K562 (cell line): Measurements from ENCODE around the gene SLC25A21. TPM values are rescaled to one million over a fixed set of nuclear protein-coding genes. Genes with fewer than 3 reads are reported as not detected.

Experiments used
- ATAC-seq: fragments of 200-7000 bp; cut with Tn5 transposase; 3 replicates; pipeline ENCODE4 v1.9.1; 2020; ENCODE audit warnings: moderate library complexity
- BruUV-seq: library from RNA; stranded (reverse); fragments of 400-500 nt; replicated peaks from 2 replicates; lab custom pipeline; 2021; lab: Mats Ljungman, UMichigan
- CTCF ChIA-PET: fragments of 300-600 bp; formaldehyde crosslinking; extraction: SDS; loops from one replicate; lab custom pipeline; 2021; ENCODE audit warnings: low intra/inter-chr PET ratio; lab: Yijun Ruan, JAX
- POLR2A ChIA-PET: fragments of 300-600, 350-650 bp; sonication (Branson Sonifier 250); formaldehyde crosslinking; extraction: SDS; loops from one replicate; lab custom pipeline; 2021; ENCODE audit warnings: antibody characterized with exemption, inconsistent platforms; lab: Yijun Ruan, JAX
- DNase-seq, 4 experiments: peaks; one replicate each; pipeline versions ENCODE4 v3.0.0 to v3.0.0-alpha.2; 2011 to 2018; ENCODE audit warnings: low spot score in 3 of 4, mixed read lengths in 3 of 4; ENCODE audit errors: extremely low read depth in 1 of 4
- FAIRE-seq: peaks from 2 replicates; lab custom pipeline; 2011; peaks lifted over from hg19 to GRCh38; lab: Jason Lieb, UNC
- H2AFZ ChIP-seq: 2 replicates; pipeline ENCODE4 v1.6.0; 2011; ENCODE audit warnings: low read depth, low read length, control low read depth, inconsistent platforms
- H3K27ac ChIP-seq: fragments of 200-600 bp; 3 replicates; pipeline ENCODE4 v1.8.0; 2011; ENCODE audit warnings: low read depth, mild to moderate bottlenecking, control low read depth, inconsistent platforms, low read length, moderate library complexity, mixed read lengths; ENCODE audit errors: extremely low read depth
- H3K27me3 ChIP-seq, 2 experiments: fragments of 300-600 bp in 1 of 2; 2 replicates in 1 of 2; 3 replicates in 1 of 2; pipeline versions ENCODE4 v1.6.0 to v1.8.0; 2011; ENCODE audit warnings: inconsistent platforms in 2 of 2, low read length in 2 of 2, mild to moderate bottlenecking in 1 of 2, mixed read lengths in 1 of 2, moderate library complexity in 1 of 2; ENCODE audit not compliant: control insufficient read depth in 2 of 2, insufficient read depth in 2 of 2
- H3K36me3 ChIP-seq: fragments of 300-600 bp; 3 replicates; pipeline ENCODE4 v1.8.0; 2011; ENCODE audit warnings: mild to moderate bottlenecking, low read length, inconsistent platforms; ENCODE audit not compliant: control insufficient read depth, insufficient read depth
- H3K4me1 ChIP-seq, 2 experiments: fragments of 200-600 bp in 1 of 2; replicated peaks in 1 of 2; 2 replicates in 1 of 2; 3 replicates in 1 of 2; pipeline versions ENCODE4 v1.5.1 to v1.8.0; 2011; ENCODE audit warnings: inconsistent platforms in 2 of 2, low read length in 2 of 2, mild to moderate bottlenecking in 1 of 2, mixed read lengths in 1 of 2, moderate library complexity in 1 of 2; ENCODE audit not compliant: control insufficient read depth in 2 of 2, insufficient read depth in 2 of 2
- H3K4me2 ChIP-seq: 2 replicates; pipeline ENCODE4 v1.6.1; 2011; ENCODE audit warnings: low read length, control low read depth, inconsistent platforms, mixed read lengths; ENCODE audit not compliant: insufficient read depth
- H3K4me3 ChIP-seq: fragments of 200-600 bp; sonication (generic), shearing (Covaris generic); 2 replicates; pipeline ENCODE4 v1.5.1; 2016; ENCODE audit warnings: control low read depth, inconsistent platforms
- H3K79me2 ChIP-seq: fragments of 200-600 bp; 3 replicates; pipeline ENCODE4 v1.8.0; 2011; ENCODE audit warnings: low read length, inconsistent platforms; ENCODE audit not compliant: control insufficient read depth, insufficient read depth
- H3K9ac ChIP-seq, 2 experiments: 2 replicates each; pipeline versions ENCODE4 v1.6.0 to v1.6.1; 2011; ENCODE audit warnings: low read depth in 2 of 2, low read length in 2 of 2, control low read depth in 1 of 2, inconsistent platforms in 1 of 2, mild to moderate bottlenecking in 1 of 2, mixed read lengths in 1 of 2; ENCODE audit not compliant: insufficient read depth in 1 of 2
- H3K9me1 ChIP-seq: one replicate; pipeline ENCODE4 v1.6.0; 2011; ENCODE audit warnings: inconsistent platforms, mild to moderate bottlenecking, low read length, moderate library complexity; ENCODE audit not compliant: control insufficient read depth, insufficient read depth
- H3K9me3 ChIP-seq: replicated peaks from 2 replicates; pipeline ENCODE4 v1.5.1; 2011; ENCODE audit warnings: low read depth, low read length, inconsistent platforms; ENCODE audit not compliant: control insufficient read depth, insufficient read depth
- H4K20me1 ChIP-seq: replicated peaks from 2 replicates; pipeline ENCODE4 v1.6.1; 2011; ENCODE audit warnings: low read length, inconsistent platforms, mixed read lengths; ENCODE audit not compliant: control insufficient read depth, insufficient read depth
- CREM ChIP-seq: IDR thresholded peaks from 2 replicates; pipeline ENCODE4 v1.6.1; 2014; ENCODE audit warnings: antibody characterized with exemption, low read depth
- CXXC5 ChIP-seq: fragments of 250-450 bp; sonication (Bioruptor Pico); IDR thresholded peaks from 2 replicates; pipeline ENCODE4 v1.8.0; 2022; ENCODE audit warnings: inconsistent platforms, mild to moderate bottlenecking, moderate library complexity
- KDM1A ChIP-seq, 2 experiments: fragments of 450-650 bp; IDR thresholded peaks; 2 replicates each; pipeline ENCODE4 v1.6.1; 2016; ENCODE audit warnings: mild to moderate bottlenecking in 2 of 2
- KLF10 ChIP-seq: fragments of 250-450 bp; sonication (Bioruptor Pico); IDR thresholded peaks from 2 replicates; pipeline ENCODE4 v1.6.1; 2021; ENCODE audit warnings: matching md5 sums
- KLF13 ChIP-seq: fragments of 450-650 bp; IDR thresholded peaks from 2 replicates; pipeline ENCODE4 v1.6.1; 2016; ENCODE audit warnings: missing genetic modification characterization, low read depth, mild to moderate bottlenecking, missing compliant biosample characterization, moderate library complexity, borderline replicate concordance
- NCOA6 ChIP-seq: fragments of 450-650 bp; IDR thresholded peaks from 2 replicates; pipeline ENCODE4 v1.6.1; 2017; ENCODE audit warnings: mild to moderate bottlenecking
- PHF8 ChIP-seq: fragments of 200-600 bp; sonication (generic); IDR thresholded peaks from 2 replicates; pipeline ENCODE4 v1.6.1; 2012; ENCODE audit warnings: mixed run types, mild to moderate bottlenecking, inconsistent platforms, low read length, moderate library complexity, borderline replicate concordance
- RBM25 ChIP-seq: fragments of 200-400 bp; formaldehyde crosslinking; IDR thresholded peaks from 2 replicates; pipeline ENCODE4 v1.6.1; 2018; ENCODE audit warnings: low read length, low read depth, moderate library complexity; ENCODE audit not compliant: severe bottlenecking
- SMARCE1 ChIP-seq: fragments of 450-650 bp; IDR thresholded peaks from 2 replicates; pipeline ENCODE4 v1.7.1; 2016; ENCODE audit warnings: mild to moderate bottlenecking
- ZC3H8 ChIP-seq: fragments of 450-650 bp; IDR thresholded peaks from 2 replicates; pipeline ENCODE4 v1.6.1; 2017
- ZNF253 ChIP-seq: fragments of 250-450 bp; sonication (Bioruptor Pico); conservative IDR thresholded peaks from 2 replicates; pipeline ENCODE4 v1.6.1; 2021; ENCODE audit warnings: mild to moderate bottlenecking
- ZNF384 ChIP-seq: IDR thresholded peaks from 2 replicates; pipeline ENCODE4 v1.6.1; 2012; ENCODE audit warnings: low read depth, low read length, improper control_type of control experiment
- ZNF717 ChIP-seq: fragments of 250-450 bp; sonication (Bioruptor Pico); IDR thresholded peaks from 2 replicates; pipeline ENCODE4 v1.5.0; 2021
- WGBS: fragments of 100-300 bp; shearing (Covaris generic); methylation state at CpG from one replicate; pipeline ENCODE4 v1.1.6; 2016; ENCODE audit warnings: low coverage, mixed read lengths; ENCODE audit not compliant: insufficient coverage; ENCODE audit errors: missing lambda C conversion rate; 5-methylcytosine and 5-hydroxymethylcytosine counted together
- in situ Hi-C: fragments of 300-500 bp; cut with MboI; formaldehyde crosslinking; loops from 4 replicates; pipeline ENCODE4 v1.15.0; 2018; ENCODE audit warnings: inconsistent platforms, mixed read lengths
- intact Hi-C: fragments of 100-400 bp; cut with micrococcal nuclease; formaldehyde crosslinking; loops from 2 replicates; pipeline ENCODE4 v1.14.2; 2022
- polyA plus RNA-seq, 8 experiments: library from polyadenylated mRNA; depleted of rRNA in 4 of 8; stranded (reverse) in 5 of 8; unstranded in 3 of 8; fragments of >200 nt; fragmentation: Nextera tagmentation in 2 of 8; fragmentation: Illumina TruSeq in 1 of 8; extraction: Ambion mirVana in 2 of 8; extraction: Trizol in 1 of 8; gene quantifications; 2 replicates each; pipeline versions ENCODE4 v1.2.1 to v1.2.3, GENCODE V29; 2011 to 2014; ENCODE audit warnings: inconsistent platforms in 1 of 8, missing spikeins in 1 of 8
- total RNA-seq, 7 experiments: library from RNA; depleted of rRNA in 6 of 7; stranded (reverse); fragments of >200 nt in 6 of 7; fragmentation: Illumina TruSeq in 2 of 7; extraction: Trizol in 2 of 7; gene quantifications; 2 replicates each; pipeline versions ENCODE4 v1.2.1 to v1.2.3, GENCODE V29; 2011 to 2021; ENCODE audit warnings: low replicate concordance in 1 of 7
- TF ChIP-seq, protein P1 (sequence below): fragments of 450-650 bp; IDR thresholded peaks from 2 replicates; pipeline ENCODE4 v1.6.1; 2016; ENCODE audit warnings: low read depth

Gene SLC25A21
- total and polyA plus RNA-seq, 9 of the 15 experiments (the other 6 are each of a cell fraction or from before 2014, with no cell fraction given) = 15.2 to 46.7 (median 28.7) TPM

DNA sequence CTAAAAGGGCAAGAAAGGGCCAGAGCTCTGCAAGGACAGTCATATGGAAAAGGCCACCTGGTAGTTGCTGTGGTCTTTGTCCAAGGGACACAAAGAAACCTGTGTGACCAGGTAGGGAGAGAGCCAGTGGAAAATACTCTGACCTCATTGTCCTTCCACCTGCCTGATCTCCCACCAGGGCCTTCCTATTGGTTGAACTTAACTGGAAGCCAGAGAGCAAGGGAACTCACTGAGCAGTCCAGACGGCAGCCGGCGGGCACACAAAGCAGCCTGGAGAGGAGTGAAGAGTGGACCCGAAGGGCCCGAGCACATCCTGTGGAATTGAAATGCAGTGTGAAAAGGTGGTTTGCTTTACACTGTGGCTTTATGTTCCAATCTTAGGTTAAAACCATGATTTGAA is 120.7 kb downstream of the SLC25A21 start:
- Histone ChIP-seq H2AFZ (no peak overlapping the region), H3K9ac (no peak overlapping the region), H3K9me3 (no peaks in the 10 kb centered on the region), H3K9me1 (no peaks in the 10 kb centered on the region), H3K4me2 (no peak overlapping the region), H3K27ac (no peak overlapping the region), H4K20me1 (0 out of 2 replicates have a peak, but pooled peaks cover 3% of the 10 kb centered on the region), H3K79me2 (no peaks in the 10 kb centered on the region), H3K4me3 (no peak overlapping the region), H3K4me1 (no peaks in the 10 kb centered on the region; a peak in 3 of 5 replicates), H3K27me3 (no peaks in the 10 kb centered on the region), H3K36me3 (no peaks in the 10 kb centered on the region)
- in situ Hi-C loops = no loop called here
- DNase-seq (no peak), ATAC-seq (no peak), FAIRE-seq (no peak)
- TF ChIP-seq ZNF384 (no peak), PHF8 (no peak), NCOA6 (no peak), CREM (no peak), KLF13 (tag) (no peak), ZC3H8 (no peak), KDM1A (IDR thresholded peaks at IDR 0.05) (no peak), CXXC5 (CRISPR knock-in tag) (no peak), KLF10 (CRISPR knock-in tag) (no peak), ZNF717 (CRISPR knock-in tag) (no peak), RBM25 (no peak), ZNF253 (no peak), SMARCE1 (no peak)
- TF ChIP-seq, protein P1, sequence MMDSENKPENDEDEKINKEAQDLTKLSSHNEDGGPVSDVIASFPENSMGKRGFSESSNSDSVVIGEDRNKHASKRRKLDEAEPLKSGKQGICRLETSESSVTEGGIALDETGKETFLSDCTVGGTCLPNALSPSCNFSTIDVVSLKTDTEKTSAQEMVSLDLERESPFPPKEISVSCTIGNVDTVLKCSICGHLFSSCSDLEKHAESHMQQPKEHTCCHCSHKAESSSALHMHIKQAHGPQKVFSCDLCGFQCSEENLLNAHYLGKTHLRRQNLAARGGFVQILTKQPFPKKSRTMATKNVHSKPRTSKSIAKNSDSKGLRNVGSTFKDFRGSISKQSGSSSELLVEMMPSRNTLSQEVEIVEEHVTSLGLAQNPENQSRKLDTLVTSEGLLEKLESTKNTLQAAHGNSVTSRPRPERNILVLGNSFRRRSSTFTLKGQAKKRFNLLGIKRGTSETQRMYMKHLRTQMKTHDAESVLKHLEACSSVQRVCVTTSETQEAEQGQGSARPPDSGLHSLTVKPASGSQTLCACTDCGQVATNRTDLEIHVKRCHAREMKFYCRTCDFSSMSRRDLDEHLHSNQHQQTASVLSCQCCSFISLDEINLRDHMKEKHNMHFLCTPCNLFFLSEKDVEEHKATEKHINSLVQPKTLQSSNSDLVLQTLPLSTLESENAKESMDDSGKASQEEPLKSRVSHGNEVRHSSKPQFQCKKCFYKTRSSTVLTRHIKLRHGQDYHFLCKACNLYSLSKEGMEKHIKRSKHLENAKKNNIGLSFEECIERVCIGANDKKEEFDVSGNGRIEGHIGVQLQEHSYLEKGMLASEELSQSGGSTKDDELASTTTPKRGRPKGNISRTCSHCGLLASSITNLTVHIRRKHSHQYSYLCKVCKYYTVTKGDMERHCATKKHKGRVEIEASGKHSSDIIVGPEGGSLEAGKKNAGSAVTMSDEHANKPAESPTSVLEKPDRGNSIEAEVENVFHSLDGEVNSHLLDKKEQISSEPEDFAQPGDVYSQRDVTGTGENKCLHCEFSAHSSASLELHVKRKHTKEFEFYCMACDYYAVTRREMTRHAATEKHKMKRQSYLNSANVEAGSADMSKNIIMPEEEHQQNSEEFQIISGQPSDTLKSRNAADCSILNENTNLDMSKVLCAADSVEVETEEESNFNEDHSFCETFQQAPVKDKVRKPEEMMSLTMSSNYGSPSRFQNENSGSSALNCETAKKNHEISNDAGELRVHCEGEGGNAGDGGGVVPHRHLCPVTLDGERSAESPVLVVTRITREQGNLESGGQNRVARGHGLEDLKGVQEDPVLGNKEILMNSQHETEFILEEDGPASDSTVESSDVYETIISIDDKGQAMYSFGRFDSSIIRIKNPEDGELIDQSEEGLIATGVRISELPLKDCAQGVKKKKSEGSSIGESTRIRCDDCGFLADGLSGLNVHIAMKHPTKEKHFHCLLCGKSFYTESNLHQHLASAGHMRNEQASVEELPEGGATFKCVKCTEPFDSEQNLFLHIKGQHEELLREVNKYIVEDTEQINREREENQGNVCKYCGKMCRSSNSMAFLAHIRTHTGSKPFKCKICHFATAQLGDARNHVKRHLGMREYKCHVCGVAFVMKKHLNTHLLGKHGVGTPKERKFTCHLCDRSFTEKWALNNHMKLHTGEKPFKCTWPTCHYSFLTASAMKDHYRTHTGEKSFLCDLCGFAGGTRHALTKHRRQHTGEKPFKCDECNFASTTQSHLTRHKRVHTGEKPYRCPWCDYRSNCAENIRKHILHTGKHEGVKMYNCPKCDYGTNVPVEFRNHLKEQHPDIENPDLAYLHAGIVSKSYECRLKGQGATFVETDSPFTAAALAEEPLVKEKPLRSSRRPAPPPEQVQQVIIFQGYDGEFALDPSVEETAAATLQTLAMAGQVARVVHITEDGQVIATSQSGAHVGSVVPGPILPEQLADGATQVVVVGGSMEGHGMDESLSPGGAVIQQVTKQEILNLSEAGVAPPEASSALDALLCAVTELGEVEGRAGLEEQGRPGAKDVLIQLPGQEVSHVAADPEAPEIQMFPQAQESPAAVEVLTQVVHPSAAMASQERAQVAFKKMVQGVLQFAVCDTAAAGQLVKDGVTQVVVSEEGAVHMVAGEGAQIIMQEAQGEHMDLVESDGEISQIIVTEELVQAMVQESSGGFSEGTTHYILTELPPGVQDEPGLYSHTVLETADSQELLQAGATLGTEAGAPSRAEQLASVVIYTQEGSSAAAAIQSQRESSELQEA = no peak
- BruUV-seq = no TSS peak
- ChIA-PET POLR2A (no interaction called here), CTCF (no interaction called here)
- intact Hi-C loops = no loop called here
- WGBS = 93% methylated on average over 5 of the region's 5 CpGs
